ENCODE measurements around the gene DDIT3. TPM values are rescaled to one million over a fixed set of nuclear protein-coding genes. Genes with fewer than 3 reads are reported as not detected.

The DDIT3 gene
- total RNA-seq, 1 experiment from 2014 or later, result 14.1 TPM

GRCh38 chr12:57534991-57535543 lies 14.8 kb upstream of the DDIT3 start:
- no peak overlapping the region for H3K4me2 ChIP-seq (ENCODE audit: insufficient read depth, insufficient read length, low read length)
- no peaks in the 10 kb centered on the region for H3K9me3 ChIP-seq (ENCODE audit: control insufficient read depth, low read depth, low read length)
- H3T11ph ChIP-seq (ENCODE audit: low read length), result no peak overlapping the region
- H3K27me3 ChIP-seq (ENCODE audit: insufficient read depth, low read length), result no peaks in the 10 kb centered on the region
- H4K91ac ChIP-seq (ENCODE audit: insufficient read length, low read depth, low read length), result no peak overlapping the region
- Mint-ChIP-seq H3K4me3 (no peak overlapping the region), H3K4me1 (peaks cover 9 to 14% of the 10 kb centered on the region in 2 experiments), H3K27me3 (ENCODE audit: low read depth) (no peaks in the 10 kb centered on the region), H3K9me3 (no peaks in the 10 kb centered on the region), H3K36me3 (ENCODE audit: insufficient read depth in 1 of 3, low read depth in 3 of 3) (peaks cover 17 to 79% (median 75%) of the 10 kb centered on the region in 3 experiments), H3K27ac (no peak overlapping the region)
- no peak for TF ChIP-seq CTCF (conservative IDR thresholded peaks at IDR 0.05)
- H3K56ac ChIP-seq (ENCODE audit: insufficient read length, low read depth, low read length), result no peak overlapping the region
- H3K14ac ChIP-seq (ENCODE audit: insufficient read depth, low read length), result no peak overlapping the region
- DNase-seq, result no peak
- no peak overlapping the region for H2BK15ac ChIP-seq (ENCODE audit: low read depth, low read length)
- no CpG with 5 or more reads among the region's 3 CpGs for WGBS (ENCODE audit: extremely low coverage, insufficient read length, low lambda C conversion rate)
- no peaks in the 10 kb centered on the region for H3K23me2 ChIP-seq (ENCODE audit: insufficient read length, low read depth, low read length, poor library complexity, severe bottlenecking)
- no peak overlapping the region for H3K23ac ChIP-seq (ENCODE audit: insufficient read length, low read depth, low read length)
- H3K79me1 ChIP-seq (ENCODE audit: insufficient read depth, low read depth, low read length, poor library complexity, severe bottlenecking), result no peaks in the 10 kb centered on the region
- no peak overlapping the region for H2AFZ ChIP-seq (ENCODE audit: low read length)
- H4K20me1 ChIP-seq (ENCODE audit: control insufficient read depth, insufficient read depth, insufficient read length), result no peaks in the 10 kb centered on the region
- no peak overlapping the region for H4K5ac ChIP-seq (ENCODE audit: insufficient read length, low read depth, low read length)
- no peak overlapping the region for H2BK12ac ChIP-seq (ENCODE audit: insufficient read length, low read depth, low read length)
- H3K4ac ChIP-seq (ENCODE audit: low read depth, low read length), result no peak overlapping the region
- H2AK5ac ChIP-seq (ENCODE audit: insufficient read length, low read length), result no peak overlapping the region
- H3K18ac ChIP-seq (ENCODE audit: insufficient read length, low read depth, low read length), result no peak overlapping the region
- H4K8ac ChIP-seq (replicated peaks; ENCODE audit: insufficient read length, low read depth, low read length), result no peak overlapping the region
- no peak overlapping the region for H3K9ac ChIP-seq (ENCODE audit: extremely low read depth, insufficient read length, low read length)
- H2BK5ac ChIP-seq (ENCODE audit: insufficient read length, low read length), result no peak overlapping the region
- no peaks in the 10 kb centered on the region; the same call in none of the 2 replicates for H3K4me1 ChIP-seq (ENCODE audit: insufficient read depth, low read length)
- H3K27ac ChIP-seq (ENCODE audit: insufficient read length, low read depth, low read length), result no peak overlapping the region
- H2BK20ac ChIP-seq (ENCODE audit: low read depth, low read length, poor library complexity, severe bottlenecking), result no peak overlapping the region
- H2BK120ac ChIP-seq (ENCODE audit: low read depth, low read length, poor library complexity, severe bottlenecking), result no peak overlapping the region
- no peaks in the 10 kb centered on the region for H3K79me2 ChIP-seq (ENCODE audit: insufficient read depth, low read length)

All from H9 (cell line).